ENCODE results near the gene THSD7B.

Gene THSD7B

GRCh38 chr2:136801661-136802060, 36.3 kb downstream of the THSD7B start:
- no peak for DNase-seq (ENCODE audit: low spot score)

GRCh38 chr2:136809998-136810397, 44.7 kb downstream of the THSD7B start:
- no peak for DNase-seq (ENCODE audit: low spot score)

GRCh38 chr2:136818839-136819238, 53.5 kb downstream of the THSD7B start:
- DNase-seq (ENCODE audit: low spot score): no peak

- no peak for DNase-seq (ENCODE audit: low spot score)
Observed at GRCh38 chr2:136823291-136823690, 57.9 kb downstream of the THSD7B start.

- DNase-seq (ENCODE audit: low spot score): no peak
Observed at GRCh38 chr2:136828162-136828561, 62.8 kb downstream of the THSD7B start.

GRCh38 chr2:136828774-136829173, 63.4 kb downstream of the THSD7B start:
- DNase-seq (ENCODE audit: low spot score): no peak

GRCh38 chr2:136844546-136844945, 79.2 kb downstream of the THSD7B start:
- no peak for DNase-seq (ENCODE audit: low spot score)

GRCh38 chr2:136858656-136859055, 93.3 kb downstream of the THSD7B start:
- DNase-seq (ENCODE audit: low spot score): no peak

GRCh38 chr2:136860443-136860958, 95.2 kb downstream of the THSD7B start:
- DNase-seq (ENCODE audit: low spot score): no peak

- DNase-seq (ENCODE audit: low spot score): no peak
Observed at GRCh38 chr2:136863468-136863867, 98.1 kb downstream of the THSD7B start.

GRCh38 chr2:136863874-136864273, 98.5 kb downstream of the THSD7B start:
- no peak for DNase-seq (ENCODE audit: low spot score)

GRCh38 chr2:136871424-136871823, 106.1 kb downstream of the THSD7B start:
- no peak for DNase-seq (ENCODE audit: low spot score)

- peak; percentile 6 for DNase-seq (ENCODE audit: low spot score)
Observed at GRCh38 chr2:136874258-136874657, 108.9 kb downstream of the THSD7B start.

GRCh38 chr2:136891100-136891499, 125.8 kb downstream of the THSD7B start:
- DNase-seq (ENCODE audit: low spot score): no peak

GRCh38 chr2:136894007-136894634, 128.8 kb downstream of the THSD7B start:
- DNase-seq (ENCODE audit: low spot score): no peak

- DNase-seq (ENCODE audit: low spot score): no peak
Observed at GRCh38 chr2:136901732-136902131, 136.4 kb downstream of the THSD7B start.

- no peak for DNase-seq (ENCODE audit: low spot score)
Observed at GRCh38 chr2:136905779-136906178, 140.4 kb downstream of the THSD7B start.

- no peak for DNase-seq (ENCODE audit: low spot score)
Observed at GRCh38 chr2:136909777-136910176, 144.4 kb downstream of the THSD7B start.

- DNase-seq (ENCODE audit: low spot score): no peak
Observed at GRCh38 chr2:136916131-136916530, 150.8 kb downstream of the THSD7B start.

GRCh38 chr2:136917411-136917881, 152.1 kb downstream of the THSD7B start:
- DNase-seq (ENCODE audit: low spot score): no peak

GRCh38 chr2:136919682-136920081, 154.3 kb downstream of the THSD7B start:
- no peak for DNase-seq (ENCODE audit: low spot score)

- no peak for DNase-seq (ENCODE audit: low spot score)
Observed at GRCh38 chr2:136920652-136921333, 155.4 kb downstream of the THSD7B start.

GRCh38 chr2:136927156-136927555, 161.8 kb downstream of the THSD7B start:
- DNase-seq (ENCODE audit: low spot score): no peak

GRCh38 chr2:136929531-136929930, 164.2 kb downstream of the THSD7B start:
- DNase-seq (ENCODE audit: low spot score): no peak
